Activated CD4-positive, alpha-beta T cell treated with anti-CD3 and anti-CD28 coated beads, Interleukin-2, amount 10 ng/mL, durations not matched to agents 24 days and 14 days (primary cell): ENCODE measurements around the gene CRAT. TPM values are rescaled to one million over a fixed set of nuclear protein-coding genes. Genes with fewer than 3 reads are reported as not detected.

Experiments
- DNase-seq: peaks from one replicate; pipeline ENCODE4 v3.0.0; 2022
- H3K27ac Mint-ChIP-seq: one replicate; pipeline ENCODE4 v1.8.0; 2022; ENCODE audit warnings: mild to moderate bottlenecking, mixed read lengths
- H3K27me3 Mint-ChIP-seq: one replicate; pipeline ENCODE4 v1.8.0; 2022; ENCODE audit warnings: mixed read lengths
- H3K36me3 Mint-ChIP-seq: one replicate; pipeline ENCODE4 v1.8.0; 2022; ENCODE audit warnings: low read depth, mild to moderate bottlenecking, mixed read lengths
- H3K4me1 Mint-ChIP-seq: one replicate; pipeline ENCODE4 v1.8.0; 2021; ENCODE audit warnings: mixed read lengths
- H3K4me3 Mint-ChIP-seq: one replicate; pipeline ENCODE4 v1.8.0; 2022; ENCODE audit warnings: mild to moderate bottlenecking, moderate library complexity, mixed read lengths
- H3K9me3 Mint-ChIP-seq: one replicate; pipeline ENCODE4 v1.8.0; 2021; ENCODE audit warnings: mixed read lengths
- intact Hi-C: fragments of 100-400 bp; cut with micrococcal nuclease; formaldehyde crosslinking; loops from one replicate; pipeline ENCODE4 v1.15.1; 2023
- total RNA-seq: library from RNA; stranded (reverse); gene quantifications from 2 replicates; pipeline ENCODE4 v1.2.3, GENCODE V29; 2022

Gene CRAT
- total RNA-seq, 1 donor from 2014 or later: 11.4 TPM

DNA sequence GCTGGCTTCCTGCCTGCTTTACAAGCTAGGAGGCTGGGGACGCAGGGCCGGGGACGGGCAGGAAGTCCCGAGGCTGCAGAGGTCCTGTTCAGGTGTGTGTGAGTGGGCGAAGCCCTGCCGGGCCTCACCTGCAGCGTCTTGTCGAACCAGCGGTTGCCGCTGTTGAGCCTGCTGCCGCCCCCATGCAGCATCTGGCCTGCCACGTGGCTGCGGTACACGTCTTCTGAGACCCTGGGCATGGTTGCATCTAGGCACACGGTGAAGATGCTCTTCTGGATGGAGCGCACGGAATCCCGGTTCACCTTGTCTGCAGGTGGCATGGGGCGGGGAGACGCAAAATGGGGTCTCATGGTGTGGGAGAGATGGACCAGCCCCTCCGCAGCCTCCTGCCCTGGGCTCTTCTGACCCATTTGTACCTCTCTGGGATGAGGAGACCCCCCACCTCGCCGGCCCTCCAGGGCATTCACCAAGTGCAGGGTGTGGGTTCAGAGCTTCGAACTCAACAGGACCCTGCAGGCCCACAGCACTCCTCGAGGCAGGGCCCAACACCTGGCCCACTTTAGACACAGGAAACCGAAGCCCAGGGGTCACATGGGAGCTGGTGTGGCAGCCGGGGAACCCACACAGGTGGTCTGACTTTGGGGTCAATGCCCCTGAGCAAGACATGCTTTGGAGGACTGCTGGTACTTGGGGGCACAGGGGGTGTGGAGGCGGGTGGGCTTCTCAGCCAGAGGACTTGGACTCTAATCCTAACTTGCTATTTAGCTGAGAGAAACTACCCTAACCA is 10.0 kb downstream of the CRAT start:
- no peaks in the 10 kb centered on the region for H3K27me3 Mint-ChIP-seq
- H3K4me1 Mint-ChIP-seq: no peaks in the 10 kb centered on the region
- intact Hi-C loops: no loop called here
- H3K4me3 Mint-ChIP-seq: no peak overlapping the region
- H3K9me3 Mint-ChIP-seq: no peaks in the 10 kb centered on the region
- H3K36me3 Mint-ChIP-seq: peaks cover 1% of the 10 kb centered on the region
- no peak for DNase-seq
- no peak overlapping the region for H3K27ac Mint-ChIP-seq

DNA sequence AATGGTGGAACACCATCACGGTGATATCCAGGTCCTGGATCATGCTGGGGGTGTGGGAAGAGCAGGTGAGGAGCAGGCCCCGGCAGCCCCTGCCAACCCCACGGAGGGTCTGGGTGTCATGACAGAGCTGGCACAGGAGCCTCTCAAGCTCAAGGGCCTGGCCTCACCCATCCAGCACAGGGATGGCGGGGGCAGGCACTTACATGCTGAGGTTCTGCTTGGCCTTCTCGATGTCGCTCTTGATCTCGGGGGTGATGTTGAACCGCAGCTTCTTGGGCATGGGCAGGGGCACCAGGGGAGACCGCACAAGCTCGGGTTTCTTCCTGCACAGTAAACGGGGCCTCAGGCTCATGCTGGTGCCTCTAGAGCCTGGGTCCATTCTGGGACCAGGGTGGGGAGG is 12.3 kb downstream of the CRAT start:
- Mint-ChIP-seq H3K27ac (no peak overlapping the region), H3K4me1 (no peaks in the 10 kb centered on the region), H3K27me3 (no peaks in the 10 kb centered on the region), H3K4me3 (no peak overlapping the region), H3K36me3 (peaks cover 1% of the 10 kb centered on the region), H3K9me3 (no peaks in the 10 kb centered on the region)
- intact Hi-C loops: no loop called here
- no peak for DNase-seq

DNA sequence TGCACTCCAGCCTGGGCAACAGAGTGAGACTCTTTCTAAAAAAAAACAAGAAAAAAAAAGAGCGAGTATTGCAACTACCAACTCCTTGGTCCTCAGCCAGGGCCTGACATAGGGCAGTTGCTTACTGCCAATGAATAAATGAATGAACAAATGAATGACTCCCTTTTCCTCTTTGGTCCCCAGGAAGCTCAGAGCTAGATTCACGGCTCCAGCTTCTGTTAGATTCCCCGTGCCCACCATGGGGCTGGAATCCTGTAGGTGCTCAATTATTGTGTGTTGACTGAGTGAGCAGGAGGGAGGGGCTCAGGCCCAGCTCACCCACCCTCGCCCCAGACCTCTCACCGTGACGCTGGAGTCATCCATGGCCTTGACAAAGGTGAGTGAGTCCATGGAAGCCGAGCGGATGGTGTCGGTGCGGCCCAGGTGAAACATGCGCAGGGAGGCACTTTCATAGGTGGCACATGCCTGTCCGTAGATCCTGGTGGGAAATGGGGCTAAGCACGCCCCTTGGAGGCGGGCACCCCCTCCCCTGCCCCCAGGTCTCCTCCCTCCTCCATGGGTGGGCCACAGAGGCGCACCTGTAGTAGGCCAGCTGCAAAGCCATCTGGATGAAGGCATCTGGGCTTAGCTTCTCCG is 12.8 kb downstream of the CRAT start:
- peaks cover 1% of the 10 kb centered on the region for H3K36me3 Mint-ChIP-seq
- H3K4me3 Mint-ChIP-seq: no peak overlapping the region
- intact Hi-C loops: no loop called here
- H3K27me3 Mint-ChIP-seq: no peaks in the 10 kb centered on the region
- no peak for DNase-seq
- H3K4me1 Mint-ChIP-seq: no peaks in the 10 kb centered on the region
- H3K9me3 Mint-ChIP-seq: no peaks in the 10 kb centered on the region
- H3K27ac Mint-ChIP-seq: no peak overlapping the region

DNA sequence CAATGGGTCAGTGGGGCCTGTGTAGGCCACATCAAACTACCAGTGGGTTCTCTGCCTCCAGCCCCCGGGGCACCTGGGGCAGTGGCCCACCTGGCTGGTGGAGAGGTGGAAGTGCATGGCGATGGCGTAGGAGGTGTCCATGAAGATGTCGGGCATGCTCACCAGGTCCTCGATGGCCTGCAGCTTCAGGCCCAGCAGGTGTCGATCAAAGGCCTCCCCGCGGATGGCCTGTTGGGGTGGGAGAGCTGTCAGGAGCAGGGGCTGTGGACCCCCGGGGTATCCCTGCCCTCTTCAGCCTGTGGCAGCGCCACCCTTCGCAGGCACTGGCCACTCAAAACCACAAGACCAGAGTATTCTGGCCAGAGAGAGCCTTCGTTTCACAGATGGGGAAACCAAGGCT is 14.7 kb downstream of the CRAT start:
- peaks cover 1% of the 10 kb centered on the region for H3K36me3 Mint-ChIP-seq
- H3K4me1 Mint-ChIP-seq: no peaks in the 10 kb centered on the region
- intact Hi-C loops: no loop called here
- H3K27ac Mint-ChIP-seq: no peak overlapping the region
- no peak for DNase-seq
- H3K4me3 Mint-ChIP-seq: no peak overlapping the region
- H3K27me3 Mint-ChIP-seq: no peaks in the 10 kb centered on the region
- no peaks in the 10 kb centered on the region for H3K9me3 Mint-ChIP-seq

DNA sequence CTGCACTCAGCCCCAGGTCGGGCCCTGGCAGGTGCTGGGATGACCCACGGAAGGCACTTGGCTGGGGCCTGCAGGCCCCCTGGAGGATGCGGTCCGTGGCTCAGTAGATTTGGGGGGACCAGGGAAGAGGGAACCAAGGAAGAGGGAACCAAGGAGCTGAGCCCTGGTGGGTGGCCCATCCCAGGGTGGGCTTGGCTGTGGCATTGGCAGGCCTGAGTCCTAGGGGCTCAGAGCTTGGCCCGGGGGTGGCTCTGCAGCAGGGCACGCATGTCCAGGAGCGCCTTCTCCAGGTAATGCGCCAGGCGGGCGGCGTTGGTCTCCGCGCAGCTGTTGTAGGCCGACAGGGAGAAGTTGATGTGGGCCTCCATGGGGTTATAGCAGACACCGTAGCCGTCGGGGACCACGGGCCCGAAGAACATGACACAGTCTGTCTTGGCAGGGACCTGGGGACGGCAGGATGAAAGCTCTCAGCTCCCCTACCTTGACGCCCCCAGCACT is 15.4 kb downstream of the CRAT start:
- no peak overlapping the region for H3K4me3 Mint-ChIP-seq
- H3K36me3 Mint-ChIP-seq: peaks cover 1% of the 10 kb centered on the region
- DNase-seq: no peak
- intact Hi-C loops: no loop called here
- no peaks in the 10 kb centered on the region for H3K27me3 Mint-ChIP-seq
- H3K4me1 Mint-ChIP-seq: no peaks in the 10 kb centered on the region
- no peaks in the 10 kb centered on the region for H3K9me3 Mint-ChIP-seq
- H3K27ac Mint-ChIP-seq: no peak overlapping the region

DNA sequence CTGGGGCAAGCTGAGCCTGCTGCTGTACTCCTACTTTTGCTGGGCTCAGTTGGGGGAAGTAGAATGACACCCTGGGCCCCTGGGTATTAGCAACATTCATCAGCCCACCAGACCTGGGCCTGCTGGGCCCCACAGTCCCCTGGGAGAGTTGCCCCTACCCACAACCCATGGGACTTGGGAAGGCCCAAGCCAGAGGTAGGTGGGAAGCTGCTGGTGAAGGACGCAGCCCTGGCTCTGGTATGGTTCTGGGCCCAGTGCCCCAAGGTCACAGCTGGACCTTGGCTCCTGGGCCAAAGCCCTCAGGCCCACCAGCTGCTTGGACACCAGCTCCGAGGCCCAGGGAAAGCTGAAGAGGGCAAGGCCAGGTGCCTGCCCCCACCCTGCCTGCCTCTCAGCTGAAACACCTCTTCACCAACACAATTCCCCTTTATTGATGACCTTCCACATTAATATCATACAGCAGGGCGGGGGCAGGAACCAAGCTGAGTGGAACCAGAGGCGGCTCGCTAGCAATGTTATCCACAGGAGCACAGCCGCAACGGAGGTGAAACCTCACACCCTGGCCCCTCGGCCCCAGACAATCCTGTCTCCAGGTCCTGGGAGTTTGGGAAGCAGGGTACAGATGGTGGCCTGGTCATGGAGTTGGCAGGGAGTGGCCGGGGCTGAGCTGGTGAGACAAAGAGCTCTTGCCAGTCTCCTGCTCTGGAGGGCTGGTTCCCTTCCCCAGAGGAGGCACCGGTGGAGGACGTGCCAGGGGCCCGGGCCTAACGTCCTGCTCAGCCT is 16.0 kb downstream of the CRAT start:
- Mint-ChIP-seq H3K27ac (no peak overlapping the region), H3K4me1 (no peaks in the 10 kb centered on the region), H3K27me3 (no peaks in the 10 kb centered on the region), H3K9me3 (no peaks in the 10 kb centered on the region), H3K36me3 (peaks cover 7% of the 10 kb centered on the region), H3K4me3 (no peak overlapping the region)
- DNase-seq: no peak
- intact Hi-C loops: no loop called here

DNA sequence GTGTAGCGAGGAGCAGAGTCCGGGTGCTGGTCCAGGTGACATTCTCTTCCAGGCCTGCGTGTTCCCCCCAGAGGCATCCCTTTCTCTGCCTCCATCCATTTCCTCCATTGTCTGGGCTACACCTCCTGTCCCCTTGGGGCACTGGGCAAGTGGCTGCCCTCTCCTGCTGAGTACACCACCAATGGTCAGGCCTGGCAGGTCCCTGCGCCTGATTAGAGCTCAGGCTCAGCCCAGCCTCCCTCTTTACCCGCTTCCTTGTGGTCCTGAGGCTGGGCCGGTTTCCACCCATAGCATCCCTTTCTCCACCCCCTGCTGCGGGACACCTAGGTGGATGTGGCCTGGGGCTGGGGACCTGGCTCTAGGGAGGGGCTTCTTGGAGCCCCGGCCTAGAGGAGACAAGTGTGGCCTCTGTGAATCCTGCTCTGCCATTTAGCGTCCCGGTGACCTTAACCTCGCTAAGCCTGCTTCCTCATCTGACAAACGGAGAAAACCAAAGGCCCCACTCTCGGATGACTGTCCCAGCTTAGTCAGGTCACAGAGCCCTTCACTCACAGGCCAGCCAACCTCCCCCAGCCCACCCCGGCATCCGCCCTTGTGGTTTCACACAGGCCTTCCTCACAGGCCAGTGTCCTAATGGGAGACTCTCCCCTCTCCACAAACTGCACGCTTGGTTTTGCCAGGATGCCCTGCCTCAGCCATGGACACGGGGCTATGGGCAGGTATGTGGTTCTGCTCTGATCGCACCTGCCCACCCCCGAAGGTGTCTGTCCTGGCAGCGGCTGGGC is 16.8 kb downstream of the CRAT start:
- DNase-seq: no peak
- Mint-ChIP-seq H3K27me3 (no peaks in the 10 kb centered on the region), H3K9me3 (no peaks in the 10 kb centered on the region), H3K4me3 (no peak overlapping the region), H3K4me1 (no peaks in the 10 kb centered on the region), H3K36me3 (peaks cover 8% of the 10 kb centered on the region), H3K27ac (peak overlapping the region; percentile 48)
- intact Hi-C loops: no loop called here

DNA sequence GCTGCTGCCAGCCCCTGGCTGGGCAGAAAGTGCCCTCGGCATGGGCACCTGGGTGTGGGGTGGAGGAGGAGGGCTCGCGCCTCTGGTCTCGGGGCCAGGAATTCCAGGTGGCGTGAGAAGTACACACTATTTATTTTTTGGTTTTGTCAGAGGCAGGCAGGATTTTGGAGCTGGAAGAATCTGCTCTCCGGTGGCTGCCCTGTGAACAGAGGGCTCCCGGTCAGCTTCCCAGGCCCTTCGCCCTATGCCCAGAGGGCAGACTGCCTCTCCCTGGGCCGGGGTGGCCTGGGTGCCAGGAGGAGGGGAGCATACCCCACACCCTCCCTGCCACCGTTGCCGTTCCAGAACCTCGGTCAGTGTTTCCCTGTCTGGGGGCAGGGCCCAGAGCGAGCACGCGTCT is 21.3 kb downstream of the CRAT start:
- no peak overlapping the region for H3K27ac Mint-ChIP-seq
- no peaks in the 10 kb centered on the region for H3K4me1 Mint-ChIP-seq

DNA sequence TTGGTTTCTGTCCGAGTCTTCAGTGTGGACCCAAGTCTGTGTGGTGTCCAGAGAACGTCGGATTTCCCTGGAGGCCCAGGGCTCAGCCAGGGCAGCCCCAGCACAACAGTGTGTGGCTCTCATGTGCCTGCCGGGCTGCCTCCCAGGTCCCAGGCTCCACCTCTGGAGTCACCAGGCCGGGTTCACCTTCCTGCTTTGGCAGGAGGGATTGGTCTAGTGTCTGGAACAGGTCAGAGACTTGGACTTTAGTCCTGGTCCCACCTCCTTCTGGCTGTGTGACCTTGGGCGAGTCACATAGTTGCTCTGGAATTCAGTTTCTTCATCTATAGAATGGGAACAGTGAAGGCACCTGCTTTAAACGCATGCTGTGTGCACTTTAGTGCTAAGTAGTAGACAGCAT is 26.5 kb downstream of the CRAT start:
- Mint-ChIP-seq H3K36me3 (peaks cover 17% of the 10 kb centered on the region), H3K27ac (no peak overlapping the region), H3K9me3 (no peaks in the 10 kb centered on the region), H3K27me3 (no peaks in the 10 kb centered on the region), H3K4me1 (peaks cover 19% of the 10 kb centered on the region), H3K4me3 (no peak overlapping the region)
- no peak for DNase-seq
- intact Hi-C loops: loop anchor here (5.0 kb wide), 1 partner anchor 202 kb away; the partner anchor contains the start of genes KYAT1 and LRRC8A

More for the DNA sequence above, 21.3 kb downstream of the CRAT start:
- H3K36me3 Mint-ChIP-seq: peaks cover 23% of the 10 kb centered on the region
- H3K4me3 Mint-ChIP-seq: no peak overlapping the region
- intact Hi-C loops: no loop called here
- H3K9me3 Mint-ChIP-seq: no peaks in the 10 kb centered on the region
- no peak for DNase-seq
- H3K27me3 Mint-ChIP-seq: no peaks in the 10 kb centered on the region

DNA sequence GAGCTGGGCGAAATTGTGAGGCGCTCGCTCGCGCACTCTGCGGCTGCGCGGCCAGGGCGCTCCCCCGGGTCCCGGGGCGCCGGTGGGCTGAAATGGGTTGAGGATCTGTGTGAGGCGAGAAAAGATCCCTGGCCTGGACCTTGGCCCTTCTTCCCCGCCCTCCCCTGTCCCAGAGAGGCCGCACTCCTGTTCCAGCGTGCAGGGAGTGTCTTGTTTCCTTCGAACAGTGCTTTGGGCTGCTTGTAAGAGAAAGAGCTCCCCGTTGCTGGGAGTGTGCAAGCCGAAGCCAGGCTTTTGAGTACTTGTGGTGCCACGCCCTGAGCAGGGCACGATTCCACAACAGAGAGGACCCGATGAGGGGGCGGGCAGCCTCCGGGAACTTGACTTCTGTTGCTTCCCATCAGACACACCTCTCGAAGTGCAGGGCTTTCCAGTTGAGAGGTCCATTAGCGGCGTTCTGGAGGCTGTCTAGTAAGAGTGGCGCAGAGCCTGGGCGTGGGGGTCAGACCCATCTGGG is 29.1 kb downstream of the CRAT start:
- Mint-ChIP-seq H3K9me3 (no peaks in the 10 kb centered on the region), H3K36me3 (peaks cover 7% of the 10 kb centered on the region), H3K27ac (peak overlapping the region; percentile 84), H3K27me3 (no peaks in the 10 kb centered on the region), H3K4me3 (peak overlapping the region; percentile 95), H3K4me1 (peaks cover 19% of the 10 kb centered on the region)
- no peak for DNase-seq
- intact Hi-C loops: loop anchor here (1.0 to 5.0 kb wide), 4 partner anchors 30 to 199 kb away; partner anchors contain the start of genes KYAT1, LRRC8A, MIGA2 and PTPA

DNA sequence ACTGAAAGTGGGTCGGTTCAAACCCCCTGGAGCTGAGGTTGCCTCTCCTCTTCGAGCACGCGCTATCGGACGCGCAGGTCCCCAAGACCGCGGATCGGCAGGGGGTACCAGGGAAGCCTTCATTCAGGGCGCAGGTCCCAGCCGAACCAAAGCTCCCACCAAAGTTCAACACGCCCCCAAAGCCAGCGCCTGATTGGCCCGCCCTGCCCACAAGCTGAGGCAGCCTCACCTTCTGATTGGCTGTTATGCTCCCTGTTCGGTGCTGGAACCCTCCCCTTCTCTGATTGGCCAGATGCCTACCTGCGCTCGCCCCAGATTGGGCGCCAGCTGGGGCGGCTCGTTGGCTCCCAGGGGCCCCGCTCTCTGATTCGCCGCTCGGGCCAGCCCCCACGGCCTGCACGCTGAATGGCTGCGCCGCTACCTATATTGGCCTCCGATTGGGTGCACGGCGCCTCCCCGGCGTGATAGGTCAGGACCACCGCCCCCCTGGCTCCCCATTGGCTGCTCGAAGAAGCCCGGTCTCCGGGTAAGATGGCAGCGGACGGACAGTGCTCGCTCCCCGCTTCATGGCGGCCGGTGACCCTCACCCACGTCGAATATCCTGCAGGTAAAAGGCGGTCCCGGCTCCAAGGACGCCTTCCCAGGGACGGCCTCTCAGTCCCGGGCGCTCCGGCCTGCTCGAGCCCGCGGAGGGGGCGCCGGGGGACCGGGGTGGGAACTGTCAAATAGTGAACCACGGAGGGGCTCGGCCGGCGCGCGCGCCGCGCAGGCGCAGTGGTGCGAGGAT is 29.8 kb downstream of the CRAT start, which contains the start of gene DOLPP1:
DOLPP1 (plus strand) TSS at position 511 of the 787 bp plus-strand sequence; CDS start at position 532, 21 bp downstream.
- peak; percentile 100 for DNase-seq
- Mint-ChIP-seq H3K27me3 (no peaks in the 10 kb centered on the region), H3K4me3 (peak within 1 kb of the TSS; percentile 95), H3K36me3 (peaks cover 2% of the 10 kb centered on the region), H3K9me3 (no peaks in the 10 kb centered on the region), H3K27ac (peak within 1 kb of the TSS; percentile 84), H3K4me1 (peaks cover 19% of the 10 kb centered on the region)
- intact Hi-C loops: loop anchor here (1.0 to 5.0 kb wide), 4 partner anchors 31 to 198 kb away; partner anchors contain the start of genes KYAT1, LRRC8A, MIGA2 and PTPA

DNA sequence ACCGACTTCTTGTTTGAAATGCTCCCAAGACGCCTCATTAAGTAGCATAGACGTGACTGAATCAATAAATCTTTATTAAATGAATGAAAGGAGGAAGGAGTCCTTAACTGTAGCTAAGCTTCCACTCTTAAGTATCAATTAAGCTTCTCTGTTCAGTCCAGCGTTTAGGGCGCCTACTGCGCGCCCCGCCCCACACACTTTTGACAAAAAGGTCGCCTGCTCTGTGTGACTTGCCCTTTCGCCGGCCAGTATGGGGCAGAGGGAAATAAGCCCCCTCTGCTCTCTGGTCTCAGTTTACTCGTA is 30.3 kb downstream of the CRAT start:
- intact Hi-C loops: loop anchor here (2.0 to 5.0 kb wide), 2 partner anchors 51 to 198 kb away; partner anchors contain the start of genes KYAT1, LRRC8A and SH3GLB2
- H3K9me3 Mint-ChIP-seq: no peaks in the 10 kb centered on the region
- H3K27me3 Mint-ChIP-seq: no peaks in the 10 kb centered on the region
- H3K4me3 Mint-ChIP-seq: peak overlapping the region; percentile 95
- peaks cover 2% of the 10 kb centered on the region for H3K36me3 Mint-ChIP-seq
- no peak for DNase-seq
- H3K4me1 Mint-ChIP-seq: peaks cover 19% of the 10 kb centered on the region
- H3K27ac Mint-ChIP-seq: peak overlapping the region; percentile 81
